NCI-H345 treated with DMSO at 0.1 percent for 48 hours (cell line): ENCODE measurements around the gene RIOX2.
"Not testable (repeated sequence)": the region's sequence is repeated elsewhere in the genome, so short reads cannot be mapped to it uniquely, and the experiment has no call there.

Source experiments
- DNase-seq: peaks from one replicate; lab custom pipeline; 2025; ENCODE audit not compliant: unreplicated experiment; lab: John Stamatoyannopoulos, UW

The RIOX2 gene

GRCh38 chr3:97914388-97914787, 57.8 kb downstream of the RIOX2 start:
- no peak for DNase-seq

GRCh38 chr3:97911459-97911858, 60.8 kb downstream of the RIOX2 start:
- no peak for DNase-seq

- no peak for DNase-seq
Observed at GRCh38 chr3:97910931-97911351, 61.3 kb downstream of the RIOX2 start.

- DNase-seq: not testable (repeated sequence)
Observed at GRCh38 chr3:97910236-97910831, 61.9 kb downstream of the RIOX2 start.

- not testable (repeated sequence) for DNase-seq
Observed at GRCh38 chr3:97909830-97910229, 62.4 kb downstream of the RIOX2 start.

GRCh38 chr3:97901313-97902248, 70.7 kb downstream of the RIOX2 start:
- no peak for DNase-seq

- no peak for DNase-seq
Observed at GRCh38 chr3:97899331-97899730, 72.9 kb downstream of the RIOX2 start.

GRCh38 chr3:97896547-97896946, 75.7 kb downstream of the RIOX2 start:
- DNase-seq: no peak

- DNase-seq: no peak
Observed at GRCh38 chr3:97896129-97896528, 76.1 kb downstream of the RIOX2 start.

GRCh38 chr3:97895216-97895615, 77.0 kb downstream of the RIOX2 start:
- no peak for DNase-seq

- no peak for DNase-seq
Observed at GRCh38 chr3:97892852-97893251, 79.4 kb downstream of the RIOX2 start.
